ENCODE data around the gene AMN.

Gene AMN

DNA sequence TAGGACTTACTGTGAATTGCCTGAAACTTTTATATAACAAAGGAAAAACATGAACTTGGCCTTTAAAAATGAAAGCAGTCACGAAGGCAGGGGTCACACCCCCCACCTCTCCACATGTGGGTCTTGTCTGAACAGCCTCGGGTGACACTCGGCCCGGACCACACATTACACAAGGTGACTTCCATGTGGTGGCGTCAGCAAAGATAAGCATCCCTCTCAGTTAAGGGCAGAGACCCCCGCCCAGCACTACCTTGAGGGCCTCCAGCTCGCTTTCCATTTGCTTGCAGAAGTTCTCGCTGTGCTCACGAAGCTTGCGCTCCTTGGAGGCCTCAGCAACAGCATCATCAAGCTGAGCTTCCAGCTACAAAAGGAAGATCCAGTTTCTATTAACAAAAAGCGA is 47.4 kb downstream of the AMN start:
- no peak for DNase-seq (ENCODE audit: low read depth)
- no peak overlapping the region for H3K4me3 ChIP-seq (ENCODE audit: low read depth, low read length)
- TF ChIP-seq, protein P1, sequence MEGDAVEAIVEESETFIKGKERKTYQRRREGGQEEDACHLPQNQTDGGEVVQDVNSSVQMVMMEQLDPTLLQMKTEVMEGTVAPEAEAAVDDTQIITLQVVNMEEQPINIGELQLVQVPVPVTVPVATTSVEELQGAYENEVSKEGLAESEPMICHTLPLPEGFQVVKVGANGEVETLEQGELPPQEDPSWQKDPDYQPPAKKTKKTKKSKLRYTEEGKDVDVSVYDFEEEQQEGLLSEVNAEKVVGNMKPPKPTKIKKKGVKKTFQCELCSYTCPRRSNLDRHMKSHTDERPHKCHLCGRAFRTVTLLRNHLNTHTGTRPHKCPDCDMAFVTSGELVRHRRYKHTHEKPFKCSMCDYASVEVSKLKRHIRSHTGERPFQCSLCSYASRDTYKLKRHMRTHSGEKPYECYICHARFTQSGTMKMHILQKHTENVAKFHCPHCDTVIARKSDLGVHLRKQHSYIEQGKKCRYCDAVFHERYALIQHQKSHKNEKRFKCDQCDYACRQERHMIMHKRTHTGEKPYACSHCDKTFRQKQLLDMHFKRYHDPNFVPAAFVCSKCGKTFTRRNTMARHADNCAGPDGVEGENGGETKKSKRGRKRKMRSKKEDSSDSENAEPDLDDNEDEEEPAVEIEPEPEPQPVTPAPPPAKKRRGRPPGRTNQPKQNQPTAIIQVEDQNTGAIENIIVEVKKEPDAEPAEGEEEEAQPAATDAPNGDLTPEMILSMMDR (IDR thresholded peaks at IDR 0.05; ENCODE audit: low read depth, low read length, missing control alignments) = no peak

DNA sequence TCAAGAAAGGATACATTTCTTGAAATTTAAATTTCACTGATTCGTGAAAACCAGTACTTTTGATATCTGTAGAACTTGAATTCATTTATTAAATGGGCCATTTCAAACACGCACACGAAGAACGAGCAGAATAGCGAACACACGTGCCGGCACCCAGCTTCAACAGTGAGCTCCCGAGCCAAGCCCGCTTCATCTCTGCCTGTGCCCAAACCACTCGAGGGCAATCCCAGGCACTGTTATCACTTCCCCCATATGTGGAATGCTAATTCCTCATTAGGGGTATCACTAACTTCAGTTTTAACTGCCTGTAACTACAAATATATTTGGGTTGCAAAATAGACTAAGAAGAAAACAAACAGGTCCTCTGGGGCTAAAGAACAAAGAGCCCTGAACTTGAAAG is 48.0 kb downstream of the AMN start:
- no peak for DNase-seq (ENCODE audit: low read depth)
- TF ChIP-seq, protein P1 (IDR thresholded peaks at IDR 0.05; ENCODE audit: low read depth, low read length, missing control alignments) = no peak
- H3K4me3 ChIP-seq (ENCODE audit: low read depth, low read length) = no peak overlapping the region

DNA sequence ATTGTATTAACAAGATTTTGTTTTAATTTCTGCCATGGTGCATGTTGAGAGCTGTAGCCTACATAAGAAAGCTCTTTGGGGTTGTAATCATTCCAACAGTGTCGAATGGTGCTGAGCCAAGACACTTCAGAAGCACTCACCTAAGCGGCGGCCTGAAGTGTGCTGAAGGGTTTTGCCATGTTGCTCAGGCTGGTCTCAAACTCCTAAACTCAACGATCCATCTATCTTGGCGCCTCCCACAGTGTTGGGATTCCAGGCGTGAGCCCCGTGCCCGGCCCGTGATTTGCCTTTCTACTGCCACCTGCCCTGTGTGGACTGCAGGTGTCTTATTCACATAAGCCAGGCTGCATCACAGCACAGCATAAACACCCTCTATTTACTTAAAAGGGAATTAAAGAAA is 48.9 kb downstream of the AMN start:
- DNase-seq (ENCODE audit: low read depth) = no peak

DNA sequence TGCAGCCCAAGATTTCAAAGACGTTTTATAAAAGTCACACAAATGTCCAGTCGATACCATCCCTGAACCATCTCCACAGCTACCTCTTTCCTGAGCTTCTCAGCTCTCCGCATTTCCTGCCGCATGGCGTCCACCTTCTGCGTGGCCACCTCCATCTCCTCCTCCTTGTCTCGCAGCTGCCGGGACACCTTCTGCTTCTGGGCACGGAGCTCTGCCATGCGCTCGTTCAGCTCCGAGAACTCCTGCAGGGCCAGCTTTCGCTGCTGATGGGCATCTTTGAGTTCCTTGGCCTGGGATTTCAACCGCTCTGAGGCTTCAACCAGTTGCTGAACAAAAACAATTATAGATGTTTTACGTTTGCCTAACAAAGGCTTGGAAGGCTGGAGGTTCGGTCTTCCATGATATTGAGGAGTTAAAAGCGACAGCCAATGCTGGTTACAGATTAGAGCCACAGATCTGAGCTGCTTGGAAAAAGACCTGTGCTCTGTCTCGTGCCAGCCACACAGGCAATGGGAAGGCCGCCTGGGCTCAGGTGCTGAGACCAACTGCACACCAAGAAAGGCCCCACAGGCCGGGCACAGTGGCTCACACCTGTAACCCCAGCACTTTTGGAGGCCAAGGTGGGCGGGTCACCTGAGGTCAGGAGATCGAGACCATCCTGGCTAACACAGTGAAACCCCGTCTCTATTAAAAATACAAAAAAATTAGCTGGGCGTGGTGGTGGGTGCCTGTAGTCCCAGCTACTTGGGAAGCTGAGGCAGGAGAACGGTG is 49.6 kb downstream of the AMN start:
- no peak for DNase-seq (ENCODE audit: low read depth)
- TF ChIP-seq, protein P1 (IDR thresholded peaks at IDR 0.05; ENCODE audit: low read depth, low read length, missing control alignments) = no peak

More for the DNA sequence above, 48.9 kb downstream of the AMN start:
- H3K4me3 ChIP-seq (ENCODE audit: low read depth, low read length) = no peak overlapping the region
- TF ChIP-seq, protein P1 (IDR thresholded peaks at IDR 0.05; ENCODE audit: low read depth, low read length, missing control alignments) = no peak

DNA sequence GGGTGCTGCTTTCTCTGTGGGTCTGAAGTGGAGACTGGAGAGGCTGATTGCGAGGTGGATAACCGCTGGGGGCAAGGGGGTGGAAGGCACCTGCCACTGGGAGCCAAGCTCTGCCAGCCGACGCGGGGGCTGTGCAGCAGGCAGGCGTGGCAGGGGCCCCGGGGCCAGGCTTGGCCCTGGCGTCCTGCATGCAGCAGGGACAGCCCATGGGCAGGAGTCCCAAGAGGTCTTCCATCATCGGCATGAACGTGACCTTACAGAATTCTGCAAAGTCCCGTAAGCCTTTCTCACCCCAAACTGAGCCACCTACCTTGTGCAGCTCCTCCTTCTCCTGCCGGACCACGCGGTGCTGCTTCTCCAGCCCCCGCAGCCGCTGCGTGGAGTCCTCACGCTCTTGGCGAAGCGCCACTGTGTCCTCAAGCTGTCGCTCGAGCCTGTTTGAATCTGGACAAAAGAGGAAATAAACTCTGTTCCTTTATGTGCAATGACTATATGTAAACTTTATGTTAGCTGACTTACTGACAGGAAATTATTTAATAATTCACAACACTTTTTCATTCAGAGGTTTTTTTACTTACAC is 51.3 kb downstream of the AMN start:
- TF ChIP-seq, protein P1 (IDR thresholded peaks at IDR 0.05; ENCODE audit: low read depth, low read length, missing control alignments) = no peak
- no peak overlapping the region for H3K4me3 ChIP-seq (ENCODE audit: low read depth, low read length)
- DNase-seq (ENCODE audit: low read depth) = no peak

More for the DNA sequence above, 49.6 kb downstream of the AMN start:
- no peak overlapping the region for H3K4me3 ChIP-seq (ENCODE audit: low read depth, low read length)

DNA sequence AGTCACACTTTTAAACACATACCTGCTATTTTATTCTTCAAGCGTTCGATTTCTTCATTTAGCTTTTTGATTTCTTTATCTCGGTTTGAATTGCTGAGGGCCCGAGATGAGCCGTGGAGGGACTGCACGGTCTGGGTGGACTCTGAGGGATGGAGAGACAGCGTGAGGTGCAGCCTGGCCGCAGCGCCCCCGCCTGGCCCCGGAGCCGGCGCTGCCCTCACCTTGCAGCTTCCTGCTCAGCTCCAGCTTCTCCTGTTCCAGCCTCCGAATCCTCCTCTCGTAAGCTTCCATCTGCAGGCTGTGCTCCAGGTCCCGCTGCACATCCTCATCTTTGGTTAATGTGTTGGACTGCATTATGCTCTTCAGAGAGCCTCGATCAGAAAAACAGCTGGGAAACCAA is 53.2 kb downstream of the AMN start:
- H3K4me3 ChIP-seq (ENCODE audit: low read depth, low read length) = no peak overlapping the region
- DNase-seq (ENCODE audit: low read depth) = no peak
- TF ChIP-seq, protein P1 (IDR thresholded peaks at IDR 0.05; ENCODE audit: low read depth, low read length, missing control alignments) = peak; percentile 14
